IPS DF 19.7 (cell line): ENCODE results near the gene CDC42EP2.

Experiments used
- DNase-seq: peaks from one replicate; pipeline ENCODE4 v3.0.0-alpha.2; 2013; ENCODE audit warnings: low read depth, low spot score

CDC42EP2 gene

DNA sequence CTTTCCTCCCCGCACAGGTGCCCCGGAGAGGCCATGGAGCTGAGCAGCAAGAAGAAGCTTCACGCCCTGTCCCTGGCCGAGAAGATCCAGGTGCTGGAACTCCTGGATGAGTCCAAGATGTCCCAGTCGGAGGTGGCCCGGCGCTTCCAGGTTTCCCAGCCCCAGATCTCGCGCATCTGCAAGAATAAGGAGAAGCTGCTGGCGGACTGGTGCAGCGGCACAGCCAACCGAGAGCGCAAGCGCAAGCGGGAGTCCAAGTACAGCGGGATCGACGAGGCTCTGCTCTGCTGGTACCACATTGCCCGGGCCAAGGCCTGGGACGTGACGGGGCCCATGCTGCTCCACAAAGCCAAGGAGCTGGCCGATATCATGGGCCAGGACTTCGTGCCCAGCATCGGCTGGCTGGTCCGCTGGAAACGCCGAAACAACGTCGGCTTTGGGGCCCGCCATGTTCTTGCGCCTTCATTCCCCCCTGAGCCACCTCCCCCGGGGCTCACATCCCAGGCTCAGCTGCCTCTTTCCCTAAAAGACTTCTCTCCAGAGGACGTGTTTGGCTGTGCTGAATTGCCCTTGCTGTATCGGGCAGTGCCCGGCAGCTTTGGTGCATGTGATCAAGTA lies 41.2 kb downstream of the CDC42EP2 start:
- DNase-seq, result no peak

DNA sequence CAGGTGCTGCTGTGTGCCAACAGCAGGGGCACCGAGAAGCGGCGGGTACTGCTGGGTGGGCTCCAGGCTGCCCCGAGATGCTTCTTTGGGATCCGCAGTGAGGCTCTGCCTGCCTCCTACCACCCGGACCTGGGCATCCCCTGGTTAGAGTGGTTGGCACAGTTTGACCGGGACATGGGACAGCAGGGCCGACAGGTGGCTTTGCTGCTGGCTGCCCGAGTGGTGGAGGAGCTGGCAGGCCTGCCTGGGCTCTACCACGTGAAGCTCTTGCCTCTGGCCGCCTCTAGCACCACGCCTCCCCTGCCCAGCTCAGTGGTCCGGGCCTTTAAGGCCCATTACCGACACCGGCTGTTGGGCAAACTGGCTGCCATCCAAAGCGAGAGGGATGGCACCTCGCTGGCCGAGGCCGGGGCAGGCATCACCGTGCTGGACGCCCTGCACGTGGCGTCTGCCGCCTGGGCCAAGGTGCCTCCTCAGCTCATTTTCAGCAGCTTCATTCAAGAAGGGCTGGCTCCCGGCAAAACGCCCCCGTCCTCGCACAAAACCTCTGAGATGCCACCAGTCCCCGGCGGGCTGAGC lies 41.8 kb downstream of the CDC42EP2 start:
- DNase-seq, result no peak

DNA sequence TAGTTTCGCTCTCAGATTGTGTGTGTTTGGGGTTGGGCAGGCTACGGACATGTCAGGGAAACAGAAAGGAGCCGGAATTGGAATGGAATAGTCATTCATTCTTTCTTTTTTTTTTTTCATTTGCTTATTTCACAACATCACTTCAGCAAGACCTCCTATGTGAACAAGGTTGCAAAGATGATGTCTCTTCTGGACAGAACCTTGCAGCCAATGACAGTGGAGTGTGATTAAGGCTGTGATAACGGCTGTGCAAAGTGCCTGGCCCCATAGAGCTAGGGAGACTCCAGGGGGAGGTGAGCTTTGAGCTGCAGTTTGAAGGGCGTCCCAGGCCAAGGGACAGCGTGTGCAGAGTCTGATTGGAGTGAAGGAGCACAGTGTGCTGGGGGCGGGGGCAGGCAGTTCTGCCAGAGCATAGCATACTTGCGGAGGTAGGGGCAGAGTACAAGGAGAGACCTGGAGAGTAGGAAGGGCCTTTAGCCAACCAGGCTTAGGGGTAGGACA lies 43.2 kb downstream of the CDC42EP2 start:
- DNase-seq, result no peak

DNA sequence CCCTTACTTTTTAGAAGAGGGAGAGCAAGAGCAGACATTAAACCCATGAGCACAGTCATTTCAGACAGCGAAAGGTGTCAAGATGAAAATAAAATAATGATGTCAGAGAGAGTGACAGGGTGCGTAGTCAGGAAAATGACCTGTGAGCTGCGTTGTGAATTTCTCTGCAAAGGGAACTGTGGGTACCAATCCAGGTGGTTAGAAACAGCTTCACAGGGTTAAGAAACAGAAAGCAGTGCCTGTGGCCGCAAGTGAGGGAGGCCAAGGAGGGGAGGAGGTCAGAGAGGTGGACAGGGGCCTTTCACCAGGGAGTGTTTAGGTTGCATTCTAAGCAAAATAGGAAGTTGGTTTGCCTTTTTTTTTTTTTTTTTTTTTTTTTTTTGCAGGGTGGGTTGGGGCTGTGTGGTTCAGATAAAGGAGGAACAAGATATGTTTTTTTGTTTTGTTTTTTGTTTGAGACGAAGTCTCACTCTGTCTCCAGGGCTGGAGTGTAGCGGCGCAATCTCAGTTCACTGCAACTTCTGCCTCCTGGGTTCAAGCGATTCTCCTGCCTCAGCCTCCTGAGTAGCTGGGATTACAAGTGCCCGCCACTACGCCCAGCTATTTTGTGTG lies 47.8 kb downstream of the CDC42EP2 start:
- DNase-seq, result no peak

DNA sequence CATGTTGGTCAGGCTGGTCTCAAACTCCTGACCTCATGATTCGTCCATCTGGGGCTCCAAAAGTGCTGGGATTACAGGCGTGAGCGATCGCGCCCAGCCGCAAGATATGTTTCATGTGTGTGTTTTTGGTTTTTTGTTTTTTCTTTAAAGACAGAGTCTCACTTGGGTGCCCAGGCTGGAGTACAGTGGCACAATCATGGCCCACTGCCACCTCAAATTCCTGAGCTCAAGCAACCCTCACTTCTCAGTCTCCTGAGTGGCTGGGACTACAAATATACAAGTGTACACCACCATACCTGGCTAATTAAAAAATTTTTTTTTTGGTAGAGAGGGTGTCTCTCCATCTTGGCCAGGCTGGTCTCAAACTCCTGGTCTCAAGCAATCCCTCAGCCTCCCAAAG lies 48.3 kb downstream of the CDC42EP2 start:
- DNase-seq, result no peak

DNA sequence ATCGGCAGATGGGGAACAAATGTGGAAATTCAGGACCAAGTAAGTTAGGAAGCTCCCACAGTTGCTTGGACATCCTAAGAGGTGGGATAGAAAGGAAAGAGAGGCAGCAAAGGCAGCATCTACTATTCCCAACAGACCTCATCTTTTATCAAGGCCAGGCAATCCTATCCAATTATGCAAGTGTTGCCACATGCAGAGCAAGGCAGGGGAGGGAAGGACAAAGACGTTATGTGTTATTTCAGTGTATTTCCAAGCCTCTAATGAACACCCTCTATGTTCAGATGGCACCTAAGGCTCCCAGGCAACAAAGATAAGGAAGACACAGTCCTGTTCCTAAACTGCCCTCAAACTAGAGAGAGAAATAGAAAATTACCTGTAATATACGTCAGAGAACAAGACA lies 49.1 kb downstream of the CDC42EP2 start:
- DNase-seq, result no peak

DNA sequence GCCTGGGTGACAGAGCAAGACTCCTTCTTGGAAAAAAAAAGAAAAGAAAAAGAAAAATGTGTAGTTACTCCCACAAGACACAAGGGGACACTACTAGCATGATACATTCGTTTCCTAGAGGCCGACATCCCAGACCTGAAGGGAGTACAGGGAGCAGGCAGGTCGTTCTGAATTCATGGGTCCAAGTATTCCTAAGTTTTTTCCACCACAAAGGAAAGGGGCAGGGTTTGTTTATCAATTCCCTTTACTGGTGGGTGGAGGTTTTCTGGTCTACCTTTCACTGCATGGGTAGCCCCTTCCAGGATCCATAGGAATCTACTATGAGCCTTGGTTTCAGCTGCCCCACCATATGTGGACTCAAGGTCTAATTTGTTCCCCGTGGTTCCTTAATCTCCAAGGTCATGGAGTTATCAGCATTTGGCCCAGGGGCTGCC lies 51.7 kb downstream of the CDC42EP2 start:
- DNase-seq, result peak; percentile 57

DNA sequence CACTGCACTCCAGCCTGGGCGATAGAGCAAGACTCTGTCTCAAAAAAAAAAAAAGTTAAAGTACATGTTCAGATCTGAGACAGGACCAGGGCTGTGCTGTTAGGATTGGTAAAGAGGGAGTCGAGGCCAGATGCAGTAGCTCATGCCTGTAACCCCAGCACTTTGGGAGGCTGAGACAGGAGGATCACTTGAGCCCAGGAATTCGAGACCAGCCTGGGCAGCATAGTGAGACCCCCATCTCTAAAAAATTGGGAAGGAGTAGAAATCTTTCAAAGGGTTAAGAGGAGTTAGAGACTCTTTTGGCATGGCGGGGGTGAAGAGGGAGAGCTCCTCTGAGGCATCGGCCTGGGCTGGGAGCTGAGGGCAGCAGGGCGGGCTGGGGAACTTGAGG lies 56.0 kb downstream of the CDC42EP2 start:
- no peak for DNase-seq
